Kidney tubule cell (primary cell): ENCODE measurements around the gene KAT7.
"Not testable (repeated sequence)": the region's sequence is repeated elsewhere in the genome, so short reads cannot be mapped to it uniquely, and the experiment has no call there.

Source experiments
- DNase-seq: peaks from one replicate; pipeline ENCODE4 v3.0.0-alpha.2; 2018; ENCODE audit warnings: low spot score

The KAT7 gene

DNA sequence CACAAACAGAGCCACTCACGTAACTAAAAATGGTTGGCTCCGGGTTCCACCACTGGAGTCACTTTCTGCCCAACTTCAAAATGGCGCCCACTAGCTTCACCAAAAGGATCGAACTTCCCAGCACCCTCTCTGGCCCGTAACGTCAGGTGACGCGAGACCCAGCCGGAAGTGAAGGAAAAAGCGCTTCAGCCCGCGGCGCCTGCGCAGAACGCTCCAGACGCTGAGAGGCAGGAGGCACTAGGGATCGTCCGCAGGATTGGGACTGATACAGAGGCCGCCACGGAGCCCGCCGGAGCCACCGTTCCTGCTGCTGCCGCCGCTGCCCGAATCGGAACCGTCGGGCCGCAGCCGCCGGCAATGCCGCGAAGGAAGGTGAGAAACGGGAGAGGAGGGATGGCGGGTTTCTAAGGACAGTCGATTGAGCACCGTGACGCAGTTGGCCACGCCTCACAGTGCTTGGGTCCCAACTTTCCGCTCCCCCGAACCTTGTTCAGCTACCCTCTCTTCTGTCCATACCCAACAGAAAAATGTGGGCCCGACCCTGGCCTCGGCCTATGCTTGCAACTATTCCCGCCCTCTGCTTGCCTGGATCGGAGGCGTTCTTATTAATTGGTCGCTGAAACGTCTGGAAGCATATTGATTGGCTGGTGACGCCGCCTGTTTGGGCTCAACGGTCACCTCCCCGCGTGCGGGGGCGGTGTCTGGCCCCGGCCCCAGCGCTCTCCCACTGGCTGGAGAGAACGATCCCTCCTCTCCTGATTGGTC is at the start of gene KAT7:
TSS of gene KAT7 (plus strand) at position 204 of the 765 bp plus-strand sequence. CDS start at position 358, 154 bp downstream.
- peak; percentile 99 for DNase-seq

DNA sequence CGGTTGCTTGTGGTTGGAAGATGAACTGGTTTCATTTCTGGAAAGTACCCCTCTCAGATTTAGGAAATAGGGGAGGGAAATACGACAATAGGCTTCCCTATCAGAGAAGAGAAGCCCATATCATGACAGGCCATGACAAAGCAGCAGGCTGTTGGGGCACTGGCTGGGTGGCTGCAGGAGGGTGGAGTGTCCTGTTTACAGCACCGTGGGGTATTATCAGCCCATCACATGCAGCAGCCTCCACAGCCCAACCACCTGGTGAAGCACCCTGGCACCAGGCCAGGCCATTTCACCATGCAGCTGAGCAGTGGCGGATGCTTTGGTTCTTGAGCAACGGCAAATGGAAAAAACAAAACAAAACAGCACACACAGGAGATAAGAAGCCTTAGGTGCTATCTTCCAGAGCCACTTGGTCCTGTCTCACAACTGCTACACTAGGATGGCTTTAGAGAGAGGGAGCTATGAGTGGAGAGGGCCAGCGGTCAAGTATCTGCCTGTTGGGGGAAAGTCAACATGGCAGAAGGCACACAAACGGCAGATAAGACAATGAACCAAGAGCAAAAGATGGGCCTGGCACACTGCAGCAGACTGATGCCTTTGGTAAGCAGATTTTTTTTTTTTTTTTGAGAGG is 48.7 kb upstream of the KAT7 start:
- DNase-seq, result no peak

DNA sequence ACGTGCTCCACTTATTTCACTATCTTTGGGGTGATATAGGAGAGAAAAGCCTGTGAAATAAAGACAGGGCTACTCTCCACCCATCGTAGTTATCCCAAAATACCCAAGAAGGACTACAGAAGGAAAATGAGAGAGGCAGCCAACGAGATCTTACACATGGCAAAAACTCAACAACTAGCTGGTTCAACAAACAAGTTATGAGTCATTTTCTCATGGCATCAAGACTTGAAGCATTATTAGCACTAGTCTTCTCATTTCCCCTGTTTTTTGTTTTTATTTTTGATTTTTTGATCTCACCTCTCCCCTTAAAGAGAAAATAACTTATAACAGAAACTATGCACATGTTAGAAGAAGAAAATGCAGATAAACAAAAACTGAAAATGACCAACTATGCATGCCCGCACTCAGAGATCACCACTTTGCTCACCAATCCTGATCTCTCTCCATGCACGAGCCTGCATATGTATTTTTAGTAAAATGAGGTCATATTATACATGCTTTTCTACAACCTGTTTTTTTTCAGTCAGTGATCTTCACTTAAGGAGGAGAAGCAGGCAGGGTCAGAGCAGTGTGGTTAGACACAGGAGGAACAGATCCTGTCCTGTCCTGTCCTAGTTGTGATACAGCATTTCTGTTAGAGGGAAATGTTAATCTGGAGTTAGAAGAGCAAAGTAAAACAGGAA is 47.3 kb upstream of the KAT7 start:
- DNase-seq, result no peak

DNA sequence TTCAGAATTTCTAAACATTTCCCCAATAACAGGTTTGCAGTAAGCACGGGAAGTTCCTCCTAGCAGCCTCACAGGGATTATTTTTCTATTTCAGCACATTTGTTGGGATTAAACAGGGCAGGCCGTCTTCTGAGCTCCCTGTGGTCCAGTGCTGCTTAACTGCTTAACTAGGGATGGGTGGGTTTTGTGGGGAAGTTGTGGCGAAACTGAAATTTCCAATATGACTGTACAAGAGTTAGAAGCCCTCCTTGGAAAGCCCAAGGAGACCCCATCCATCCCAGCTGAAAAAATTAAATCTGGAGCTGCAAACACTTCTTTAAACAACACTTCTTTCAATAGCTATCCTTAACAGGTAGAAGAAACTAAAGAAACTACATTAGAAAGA is 46.8 kb upstream of the KAT7 start:
- no peak for DNase-seq

DNA sequence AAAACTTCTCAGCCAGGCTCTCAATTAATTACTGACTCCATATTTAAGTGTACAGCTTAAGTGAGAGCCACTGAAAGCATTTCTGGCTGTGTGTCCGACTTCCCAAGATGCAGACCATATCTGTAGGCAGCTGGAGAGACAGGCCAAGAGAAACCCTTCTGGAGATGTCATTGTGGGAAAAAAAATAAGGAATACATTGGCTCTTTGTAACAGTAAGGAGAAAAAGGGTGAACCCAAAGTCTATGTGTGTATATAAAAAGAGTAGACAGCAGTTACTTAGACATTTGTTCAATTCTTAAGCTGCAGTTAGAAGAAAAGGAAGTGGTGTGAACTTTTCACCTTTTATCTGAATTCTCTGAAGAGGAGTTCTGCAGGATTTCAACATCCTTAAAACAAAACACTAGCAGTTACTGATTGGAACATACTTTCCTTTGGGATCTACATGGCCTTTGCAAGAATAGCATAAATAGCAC is 46.3 kb upstream of the KAT7 start:
- no peak for DNase-seq

DNA sequence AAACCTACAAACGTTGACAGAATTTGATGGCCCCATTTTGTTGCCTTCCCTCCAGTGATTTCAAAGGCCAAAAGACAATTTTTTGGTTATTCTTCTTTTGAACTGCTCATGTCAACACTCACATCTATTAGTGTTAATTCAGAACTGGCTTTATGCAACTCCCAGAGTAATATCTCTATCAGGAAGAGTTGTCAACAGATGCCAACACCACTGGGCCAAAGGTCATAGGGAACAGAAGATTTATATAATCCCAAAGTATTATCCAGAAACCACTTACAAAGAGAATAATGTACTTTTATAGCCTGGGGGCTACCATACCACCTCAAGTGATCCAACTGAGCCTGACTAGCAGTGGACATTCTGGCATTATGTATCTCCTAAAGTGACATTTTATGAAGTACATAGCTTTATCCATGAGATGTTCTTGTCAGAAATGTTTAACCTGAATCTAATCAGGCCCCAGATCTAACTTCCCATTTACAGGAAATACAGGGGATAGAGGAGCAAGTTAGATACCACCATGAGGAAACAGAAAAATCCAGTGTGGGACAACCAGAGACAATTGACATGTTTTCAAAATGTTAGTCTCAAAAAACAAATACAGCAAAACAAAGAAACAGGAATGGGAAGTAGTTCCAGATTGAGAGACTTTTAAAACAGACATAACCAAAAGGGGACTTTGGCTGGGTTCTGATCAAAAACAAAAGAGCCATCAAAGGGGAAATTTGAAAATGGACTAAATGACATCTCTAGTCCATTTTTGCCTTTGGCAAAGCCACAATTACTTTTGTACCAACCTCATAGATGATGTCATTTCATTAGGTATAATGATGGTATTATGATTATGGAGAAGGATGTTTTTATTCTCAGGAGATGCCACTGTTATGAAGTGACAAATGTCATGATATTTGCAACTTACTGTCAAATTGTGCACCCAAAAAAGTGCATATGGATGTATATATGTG is 43.0 kb upstream of the KAT7 start:
- DNase-seq, result no peak

DNA sequence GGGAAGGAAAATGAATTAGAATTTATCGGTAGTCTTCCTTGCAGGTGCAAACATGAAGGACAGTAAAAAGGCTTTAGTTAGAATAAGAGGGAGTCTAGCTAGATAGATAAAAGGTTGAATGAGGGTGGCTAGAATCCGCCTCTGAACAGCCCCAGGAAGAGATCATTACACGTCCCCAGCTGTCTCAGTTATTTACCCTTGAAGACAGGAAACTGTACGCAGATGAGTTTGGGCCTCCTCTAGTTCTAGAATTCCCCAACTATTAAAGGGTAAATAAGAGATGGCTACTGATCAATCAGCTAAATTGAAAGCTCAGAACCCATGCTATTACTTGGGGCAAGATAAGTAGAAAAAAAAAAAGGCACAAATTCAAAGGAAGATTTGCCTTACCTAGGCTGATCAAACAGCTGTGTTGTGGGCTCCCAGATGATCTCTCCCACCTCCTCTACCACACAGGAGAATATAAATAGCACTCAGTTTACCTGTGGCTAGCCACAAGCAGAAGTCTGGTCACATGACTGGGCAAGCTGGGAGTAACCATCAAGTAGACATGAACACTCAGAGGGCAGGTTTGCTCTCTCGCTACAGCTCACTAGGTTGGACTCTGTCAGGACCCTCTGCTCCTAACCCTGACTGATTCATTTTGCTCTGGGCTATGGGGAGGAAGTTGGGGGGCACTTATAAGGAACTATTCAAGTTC is 41.5 kb upstream of the KAT7 start:
- DNase-seq, result no peak

DNA sequence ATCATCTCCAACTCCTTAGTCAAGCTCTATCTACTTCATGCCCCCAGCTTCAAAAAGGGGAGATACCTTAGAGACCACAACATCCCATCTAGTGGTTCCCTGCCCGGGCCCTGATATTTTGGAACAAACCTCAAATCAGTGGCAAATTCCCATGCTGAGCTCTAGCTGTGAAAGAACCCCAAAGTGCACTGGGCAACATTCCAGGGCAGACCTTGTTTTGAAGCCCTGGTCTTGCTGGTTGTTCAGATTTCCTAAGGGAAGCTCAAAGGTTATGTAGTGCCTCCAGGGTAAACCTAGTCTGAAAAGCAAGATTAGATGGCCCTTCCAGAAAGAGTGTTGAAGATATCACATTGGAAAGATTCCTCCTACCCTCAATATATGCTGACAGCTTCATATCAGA is 40.8 kb upstream of the KAT7 start:
- DNase-seq, result no peak

DNA sequence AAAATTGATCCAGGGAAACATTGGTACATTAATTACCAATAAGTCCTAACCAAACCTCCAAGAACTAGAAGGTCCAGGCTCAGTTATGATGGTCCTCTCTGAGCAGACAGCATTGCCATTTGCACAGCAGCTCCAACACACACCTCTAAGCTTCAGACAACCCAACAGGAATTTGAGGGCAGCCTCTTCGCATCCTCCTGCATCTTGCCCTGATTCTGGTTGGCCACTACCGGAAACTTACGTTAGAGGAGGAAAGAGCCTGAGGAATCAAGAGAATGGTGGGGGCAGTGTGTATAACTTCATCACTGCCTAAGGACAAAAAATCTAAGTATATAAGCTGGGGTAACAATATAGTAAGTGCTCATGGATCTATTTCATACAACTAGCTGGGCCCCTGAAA is 40.3 kb upstream of the KAT7 start:
- DNase-seq, result no peak

DNA sequence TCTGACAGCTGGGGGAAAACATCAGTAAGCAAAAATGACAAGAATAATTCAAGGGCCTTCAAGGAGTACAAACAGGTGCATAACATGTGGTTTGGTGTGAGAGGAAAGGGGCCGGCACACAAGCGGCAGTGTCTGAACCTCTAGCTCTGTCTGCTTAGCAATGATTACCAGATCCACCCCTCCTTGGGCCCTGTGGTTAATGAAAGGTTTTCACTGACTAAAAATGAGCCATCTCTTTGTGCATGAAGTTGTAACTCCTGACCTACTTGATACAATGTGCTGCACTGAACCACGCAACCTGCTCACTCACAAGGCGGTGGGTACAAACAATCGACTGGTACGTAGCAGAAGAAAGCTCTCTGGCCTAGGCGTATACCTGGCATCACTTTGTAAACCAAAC is 39.7 kb upstream of the KAT7 start:
- DNase-seq, result peak; percentile 82

DNA sequence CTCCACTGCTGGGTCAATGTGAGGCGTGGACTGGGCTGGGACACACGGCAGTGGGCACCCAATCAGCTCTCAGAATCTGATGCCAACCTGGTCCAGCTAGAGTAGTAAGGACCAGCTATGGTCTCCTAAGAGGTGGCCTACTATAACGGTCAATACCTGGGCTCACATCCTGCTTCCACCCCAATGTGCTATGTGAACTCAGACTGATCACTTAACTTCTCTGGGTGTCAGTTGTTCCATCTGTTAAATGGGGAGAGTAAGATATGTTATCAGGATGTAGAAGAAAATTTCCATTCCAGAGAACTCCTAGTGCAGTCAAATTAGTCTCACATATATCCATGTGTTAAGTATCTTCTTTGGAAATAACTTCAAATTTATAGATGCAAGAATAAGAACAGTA is 38.8 kb upstream of the KAT7 start:
- no peak for DNase-seq

DNA sequence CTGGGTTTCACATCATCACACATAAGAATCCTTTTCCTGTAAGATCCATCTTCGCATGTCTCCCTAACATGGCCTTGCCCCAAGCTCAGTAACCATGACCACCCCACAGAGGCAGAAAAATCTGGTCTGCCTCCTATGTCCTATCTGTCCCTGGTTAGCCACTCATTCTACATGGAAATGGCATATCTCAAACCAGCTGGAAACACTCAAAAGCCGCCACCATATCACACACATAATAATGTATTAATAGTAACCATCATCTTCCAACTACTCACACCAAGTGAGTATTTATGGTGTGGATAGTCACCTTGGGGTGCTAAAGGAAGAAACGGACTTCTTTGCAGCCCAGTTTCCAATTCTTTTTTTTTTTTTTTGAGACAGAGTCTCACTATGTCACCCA is 36.0 kb upstream of the KAT7 start:
- DNase-seq, result no peak

DNA sequence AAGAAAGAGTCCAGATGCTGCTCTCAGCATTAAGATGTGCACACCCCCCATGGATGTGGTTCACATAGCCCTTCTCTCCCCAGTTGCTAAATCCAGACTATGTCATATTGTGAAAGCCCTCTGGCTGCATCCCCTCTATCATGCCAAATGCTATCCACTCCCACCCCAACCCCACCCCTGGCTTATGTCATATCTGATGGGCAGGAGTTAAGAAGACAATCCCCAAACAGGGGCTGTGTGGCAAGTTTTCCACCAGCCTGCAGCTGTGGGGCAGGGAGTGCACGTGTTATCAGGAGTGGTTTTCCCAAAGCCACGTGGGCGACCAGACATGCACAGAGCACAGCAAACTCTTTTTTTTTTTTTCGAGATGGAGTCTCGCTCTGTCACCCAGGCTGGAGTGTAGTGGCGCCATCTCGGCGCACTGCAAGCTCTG is 34.5 kb upstream of the KAT7 start:
- no peak for DNase-seq

DNA sequence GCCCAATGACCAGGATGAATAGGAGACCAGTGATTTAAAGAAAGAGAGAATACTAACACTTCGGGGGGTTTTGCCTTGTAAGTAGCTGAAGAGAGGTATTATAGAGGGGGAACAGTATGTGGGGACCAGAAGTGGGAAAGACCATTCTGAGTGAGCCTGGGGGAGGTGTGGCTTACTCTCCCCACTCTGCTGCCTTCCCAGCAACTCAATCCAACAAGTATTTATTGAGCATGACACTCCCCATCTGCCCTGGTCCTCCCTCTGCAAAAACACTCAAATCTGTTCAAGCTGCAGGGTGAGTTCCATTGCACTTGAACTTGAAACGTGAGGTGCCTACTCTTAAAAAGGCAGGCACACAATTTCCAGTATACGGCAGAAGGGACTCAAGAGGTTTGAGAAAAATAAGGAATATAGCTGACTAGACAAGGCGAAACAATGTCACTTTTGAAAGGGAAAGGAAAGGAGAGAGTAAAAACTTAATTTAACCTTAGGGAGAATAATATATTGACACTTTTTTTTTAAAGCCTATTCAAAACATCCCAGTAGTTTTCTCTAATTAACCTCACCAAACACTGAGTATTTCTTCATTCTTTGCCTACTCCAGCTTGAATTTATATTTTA is 32.7 kb upstream of the KAT7 start:
- no peak for DNase-seq

DNA sequence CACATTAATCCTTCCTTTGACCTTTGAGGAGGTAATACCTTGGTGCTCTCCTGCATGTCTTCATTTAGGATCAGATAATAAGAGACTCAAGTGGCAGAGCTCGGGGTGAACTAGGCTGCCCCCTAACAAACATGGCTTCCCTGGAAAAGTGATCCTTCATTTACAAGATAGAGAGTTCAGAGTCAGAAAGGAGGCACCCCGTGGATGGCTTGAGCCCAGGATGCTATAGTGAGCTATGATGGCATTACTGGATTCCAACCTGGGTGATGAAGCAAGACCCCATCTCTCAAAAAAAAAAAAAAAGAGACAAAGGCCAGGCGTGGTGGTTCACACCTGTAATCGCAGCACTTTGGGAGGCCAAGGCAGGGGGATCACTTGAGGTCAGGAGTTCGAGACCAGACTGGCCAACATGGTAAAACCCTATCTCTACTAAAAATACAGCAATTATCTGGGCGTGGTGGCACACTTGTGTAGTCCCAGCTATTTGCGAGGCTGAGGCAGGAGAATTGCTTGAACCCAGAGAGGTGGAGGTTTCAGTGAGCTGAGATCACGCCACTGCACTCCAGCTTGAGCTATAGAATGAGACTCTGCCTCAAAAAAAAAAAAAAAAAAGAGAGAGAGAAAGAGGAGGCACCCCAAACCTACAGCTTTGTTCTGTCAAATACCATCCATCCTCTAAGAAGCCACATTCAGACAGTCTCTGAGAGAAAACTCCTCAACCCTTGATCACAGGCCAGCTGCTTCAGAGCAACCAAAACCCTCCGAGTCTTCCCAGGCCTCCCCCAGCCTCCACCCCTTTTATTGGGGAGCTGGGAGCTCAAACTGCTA is 31.9 kb upstream of the KAT7 start:
- DNase-seq, result no peak

DNA sequence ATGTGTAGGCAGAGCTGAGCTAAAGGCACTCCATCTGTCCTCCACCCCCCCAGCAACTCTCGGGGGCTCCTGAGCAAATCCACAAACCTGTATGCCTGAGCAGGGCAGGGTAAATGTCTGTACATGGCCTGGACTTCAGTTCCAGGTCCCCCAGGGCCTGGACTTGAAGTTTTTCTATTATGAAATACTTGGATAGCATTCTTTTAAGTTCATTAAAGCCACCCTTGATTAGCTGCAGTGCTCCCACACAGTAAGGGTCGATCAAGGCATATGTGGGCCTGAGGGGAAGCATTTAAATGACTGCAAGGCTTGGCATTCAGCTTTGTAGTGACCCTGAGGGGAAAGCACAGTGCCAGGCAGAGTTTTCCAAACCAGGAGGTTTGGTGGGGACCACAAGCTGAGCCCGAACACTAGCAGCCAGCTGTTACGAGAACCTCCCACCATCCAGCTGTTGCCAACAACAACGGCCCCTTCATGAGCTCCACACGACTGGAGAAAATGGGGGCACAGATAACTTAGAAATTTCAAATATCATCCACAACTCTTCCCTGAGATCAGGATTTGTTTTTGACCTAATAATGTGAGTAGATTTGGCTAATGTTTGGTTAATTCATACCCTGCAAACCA is 31.2 kb upstream of the KAT7 start:
- DNase-seq, result no peak

DNA sequence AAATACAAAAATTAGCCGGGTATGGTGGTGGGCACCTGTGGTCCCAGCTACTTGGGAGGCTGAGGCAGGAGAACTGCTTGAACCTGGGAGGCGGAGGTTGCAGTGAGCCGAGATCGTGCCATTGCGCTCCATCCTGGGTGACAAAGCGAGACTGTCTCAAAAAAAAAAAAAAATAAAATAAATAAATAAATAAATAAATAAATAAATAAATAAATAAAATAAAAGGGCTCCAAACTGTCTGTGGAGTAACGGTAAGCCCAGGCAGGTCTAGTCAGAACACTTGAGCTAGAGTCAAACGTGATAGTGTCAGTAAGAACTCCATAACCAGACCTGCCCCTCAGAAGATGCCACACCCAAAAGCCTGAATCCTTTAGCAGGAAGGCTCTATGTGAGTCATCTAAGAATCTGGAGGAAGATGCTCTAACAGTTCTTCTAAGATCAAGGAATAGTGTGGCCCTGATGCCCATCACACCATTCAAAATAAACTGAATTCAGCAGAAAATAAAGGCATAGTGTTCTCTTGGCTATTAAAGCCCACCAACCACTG is 29.9 kb upstream of the KAT7 start:
- not testable (repeated sequence) for DNase-seq

DNA sequence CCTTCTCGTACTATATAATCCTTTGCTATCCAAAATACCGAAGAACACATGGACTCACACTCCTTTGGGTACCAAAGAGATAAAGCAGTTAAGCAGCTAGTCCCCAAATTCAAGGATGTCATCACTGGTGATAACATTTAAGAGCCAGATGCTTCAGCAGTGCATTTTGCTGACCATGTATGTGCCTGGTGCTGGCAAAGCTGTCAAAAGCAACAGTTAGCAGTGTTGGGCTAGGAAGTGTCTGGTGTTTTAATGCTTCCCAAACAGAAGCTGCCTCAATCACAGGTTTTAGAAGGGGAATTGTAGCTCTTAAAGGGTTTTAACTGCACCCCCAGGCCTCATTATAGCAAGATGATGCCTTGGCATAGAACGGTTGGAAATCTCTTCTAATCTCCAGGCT is 29.3 kb upstream of the KAT7 start:
- DNase-seq, result no peak

DNA sequence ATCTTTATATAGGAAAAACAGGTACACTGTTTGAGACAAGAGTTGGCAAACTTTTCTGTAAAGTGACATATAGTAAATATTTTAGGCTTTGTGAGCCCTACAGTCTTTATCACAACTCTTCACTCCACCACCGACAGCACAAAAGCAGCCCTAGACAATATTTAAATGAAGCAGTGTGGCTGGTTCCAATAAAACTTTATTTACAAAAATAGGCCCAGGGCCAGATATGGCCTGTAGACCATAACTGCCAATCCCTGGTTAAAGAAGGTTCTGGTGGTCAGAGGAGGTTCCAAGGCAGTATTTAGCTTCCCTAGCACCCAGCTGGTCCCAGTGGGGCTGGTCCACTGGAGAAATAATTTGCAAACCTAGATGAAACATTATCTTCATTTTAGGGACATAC is 28.2 kb upstream of the KAT7 start:
- no peak for DNase-seq
